HS-27A (cell line): Measurements from ENCODE around the gene SEC63.
"Not testable (repeated sequence)": the region's sequence is repeated elsewhere in the genome, so short reads cannot be mapped to it uniquely, and the experiment has no call there.

ENCODE experiments used
- DNase-seq: peaks from one replicate; pipeline ENCODE4 v3.0.0-alpha.2; 2012; ENCODE audit warnings: low read depth, missing footprints

The SEC63 gene

DNA sequence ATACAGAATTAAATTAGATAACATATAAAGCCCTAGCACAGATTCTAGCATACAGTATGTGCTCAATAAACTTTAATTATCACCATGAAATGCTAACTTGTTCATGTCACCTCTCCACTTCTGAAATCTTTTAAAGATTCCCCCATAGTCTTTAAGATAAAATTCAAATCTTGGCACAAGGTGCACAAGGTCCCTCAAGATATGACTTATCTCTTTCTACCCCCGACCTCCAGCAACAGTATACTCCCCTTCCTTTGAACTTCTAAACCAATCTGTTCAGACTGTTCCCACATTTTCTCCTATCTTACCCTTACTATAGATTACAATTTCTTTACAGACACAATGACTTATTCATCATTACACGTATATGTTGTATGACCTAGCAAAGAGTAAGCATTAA is 29.0 kb downstream of the SEC63 start:
- DNase-seq, result no peak

DNA sequence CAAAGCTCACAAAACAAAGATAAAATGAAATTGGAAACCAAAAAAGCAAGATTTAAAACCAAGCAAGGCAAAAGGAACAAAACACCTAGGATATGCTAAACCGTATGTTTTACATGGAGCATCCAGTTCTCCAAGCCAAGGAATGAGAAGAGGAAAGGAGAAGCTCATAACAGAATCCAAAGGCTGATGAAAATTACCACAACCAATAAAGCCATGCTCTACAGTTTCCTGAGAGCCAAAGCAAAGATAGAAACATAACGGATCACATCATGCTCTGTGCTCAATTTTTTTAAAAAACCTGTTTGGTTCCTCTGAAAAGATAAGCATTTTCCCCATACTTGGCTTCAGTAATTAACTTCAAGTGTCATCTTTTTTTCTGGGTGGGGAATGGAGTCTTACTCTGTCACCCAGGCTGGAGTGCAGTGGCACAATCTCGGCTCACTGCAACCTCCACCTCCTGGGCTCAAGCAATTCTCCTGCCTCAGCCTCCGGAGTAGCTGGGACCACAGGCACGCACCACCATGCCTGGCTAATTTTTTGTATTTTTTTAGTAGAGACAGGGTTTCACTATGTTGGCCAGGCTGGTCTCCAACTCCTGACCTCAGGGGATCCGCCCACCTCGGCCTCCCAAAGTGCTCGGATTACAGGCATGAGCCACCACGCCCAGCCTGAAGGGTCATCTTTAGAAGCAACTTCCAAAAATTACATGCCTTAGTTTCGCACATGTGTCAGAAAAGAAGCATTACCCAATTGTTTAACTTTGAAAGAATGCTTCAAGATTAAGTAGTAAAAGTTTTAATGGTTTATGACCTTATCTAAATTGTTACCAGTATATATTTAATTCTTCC is 31.1 kb downstream of the SEC63 start:
- DNase-seq, result not testable (repeated sequence)

- no peak for DNase-seq
Measured at GRCh38 chr6:107917451-107918375, 40.3 kb downstream of the SEC63 start.

DNA sequence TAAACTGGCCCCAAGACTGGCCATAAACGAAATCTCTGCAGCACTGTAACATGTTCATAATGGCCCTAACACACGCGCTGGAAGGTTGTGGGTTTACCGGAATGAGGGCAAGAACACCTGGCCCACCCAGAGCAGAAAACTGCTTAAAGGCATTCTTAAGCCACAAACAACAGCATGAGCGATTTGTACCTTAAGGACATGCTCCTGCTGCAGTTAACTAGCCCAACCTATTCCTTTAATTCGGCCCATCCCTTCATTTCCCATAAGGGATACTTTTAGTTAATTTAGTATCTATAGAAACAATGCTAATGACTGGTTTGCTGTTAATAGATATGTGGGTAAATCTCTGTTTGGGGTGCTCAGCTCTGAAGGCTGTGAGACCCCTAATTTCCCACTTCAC is 41.0 kb downstream of the SEC63 start:
- DNase-seq, result not testable (repeated sequence)

DNA sequence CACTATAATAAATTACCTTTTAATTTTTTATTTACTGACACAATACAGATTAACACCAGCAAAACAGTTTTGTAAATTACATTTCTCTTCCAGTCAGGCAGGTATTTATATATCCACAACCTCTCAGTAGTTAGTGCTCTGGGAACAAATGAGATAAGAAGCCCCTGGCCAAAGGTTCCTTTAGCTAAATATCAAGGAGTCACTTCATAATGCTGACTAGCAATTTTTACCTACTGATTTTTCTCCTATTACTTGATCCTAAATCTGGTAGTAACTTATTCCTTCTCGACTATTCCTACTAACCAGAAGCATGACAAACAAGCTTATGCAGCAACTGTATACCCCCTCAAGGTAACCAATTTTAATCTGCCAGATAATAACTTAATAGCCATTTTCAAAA is 46.3 kb downstream of the SEC63 start:
- no peak for DNase-seq

DNA sequence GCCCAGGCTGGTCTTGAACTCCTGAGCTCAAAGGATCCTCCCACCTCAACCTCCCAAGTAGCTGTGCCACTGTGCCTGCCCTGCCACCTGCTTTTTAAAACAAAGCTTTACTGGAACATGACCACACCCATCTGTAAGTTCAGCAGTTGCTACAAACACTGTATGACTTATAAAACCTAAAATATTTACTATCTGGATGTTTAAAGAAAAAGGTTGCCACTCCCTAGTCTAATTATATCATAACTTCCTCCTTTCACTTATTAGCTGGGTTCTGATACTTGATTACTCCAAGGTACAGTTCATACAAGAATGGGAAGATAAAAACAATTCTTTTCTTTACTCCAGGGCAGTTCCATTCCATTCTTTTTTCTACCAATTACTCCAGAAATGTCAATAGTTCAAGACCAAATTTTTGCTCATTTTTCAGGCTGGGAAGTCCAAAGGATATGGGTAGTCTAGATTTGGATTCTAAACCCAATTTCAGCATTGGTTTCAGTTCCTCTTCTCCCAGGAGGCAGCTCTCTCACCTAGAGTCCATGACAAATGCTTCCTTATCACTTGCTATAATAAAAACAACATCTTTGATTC is 63.1 kb downstream of the SEC63 start:
- DNase-seq, result no peak

DNA sequence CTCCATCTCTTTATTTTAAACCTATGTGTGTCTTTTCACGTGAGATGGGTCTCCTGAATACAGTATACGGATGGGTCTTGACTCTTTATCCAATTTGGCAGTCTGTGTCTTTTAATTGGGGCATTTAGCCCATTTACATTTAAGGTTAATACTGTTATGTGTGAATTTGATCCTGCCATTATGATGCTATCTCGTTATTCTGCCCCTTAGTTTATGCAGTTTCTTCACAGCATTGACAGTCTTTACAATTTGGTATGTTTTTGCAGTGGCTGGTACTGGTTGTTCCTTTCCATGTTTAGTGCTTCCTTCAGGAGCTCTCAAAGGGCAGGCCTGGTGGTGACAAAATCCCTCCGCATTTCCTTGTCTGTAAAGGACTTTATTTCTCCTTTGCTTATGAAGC is 67.6 kb downstream of the SEC63 start:
- not testable (repeated sequence) for DNase-seq

DNA sequence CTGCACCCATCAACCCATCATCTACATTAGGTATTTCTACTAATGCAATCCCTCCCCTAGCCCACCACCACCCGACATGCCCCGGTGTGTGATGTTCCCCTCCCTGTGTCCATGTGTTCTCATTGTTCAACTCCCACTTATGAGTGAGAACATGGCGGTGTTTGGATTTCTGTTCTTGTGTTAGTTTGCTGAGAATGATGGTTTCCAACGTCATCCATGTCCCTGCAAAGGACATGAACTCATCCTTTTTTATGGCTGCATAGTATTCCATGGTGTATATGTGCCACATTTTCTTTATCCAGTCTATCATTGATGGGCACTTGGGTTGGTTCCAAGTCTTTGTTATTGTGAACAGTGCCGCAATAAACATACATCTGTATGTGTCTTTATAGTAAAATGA is 72.1 kb downstream of the SEC63 start:
- not testable (repeated sequence) for DNase-seq

GRCh38 chr6:107879941-107880340 is 78.1 kb downstream of the SEC63 start:
- DNase-seq, result no peak

DNA sequence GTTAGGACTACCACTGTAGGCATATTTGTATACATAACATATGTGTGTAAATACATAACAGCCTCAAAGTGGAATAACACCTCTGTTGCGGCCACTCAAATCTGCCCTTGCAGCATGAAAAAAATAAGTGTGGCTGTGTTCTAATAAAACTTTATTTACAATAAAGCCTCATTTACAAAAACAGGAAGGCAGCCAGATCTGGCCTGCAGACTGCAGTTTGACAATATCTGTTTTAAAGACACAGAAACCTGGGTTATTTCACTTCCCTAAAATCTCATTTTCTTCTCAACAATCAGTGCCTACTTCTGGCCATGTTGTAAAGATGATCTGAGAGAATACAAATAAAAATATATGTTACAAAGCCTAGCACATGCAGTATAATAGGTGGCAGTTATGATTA is 80.0 kb downstream of the SEC63 start:
- DNase-seq, result no peak

DNA sequence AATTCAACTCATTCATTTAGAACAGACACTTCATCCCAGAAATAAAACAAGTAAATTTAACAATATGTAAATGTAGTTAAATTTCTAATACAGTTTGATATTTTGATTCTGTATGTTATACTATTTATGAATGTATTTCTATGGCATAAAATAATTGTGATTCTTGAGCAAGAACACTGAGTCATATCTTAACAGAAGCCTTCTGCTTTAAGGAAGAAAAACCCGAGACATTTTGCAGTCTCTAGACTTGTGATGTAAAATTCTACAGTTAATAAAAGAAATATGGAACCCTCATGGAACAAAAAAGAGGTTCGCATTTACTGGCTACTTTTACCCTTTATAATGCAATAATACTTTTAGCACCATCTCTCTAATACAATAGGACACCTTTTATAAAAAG is 86.0 kb downstream of the SEC63 start:
- no peak for DNase-seq

DNA sequence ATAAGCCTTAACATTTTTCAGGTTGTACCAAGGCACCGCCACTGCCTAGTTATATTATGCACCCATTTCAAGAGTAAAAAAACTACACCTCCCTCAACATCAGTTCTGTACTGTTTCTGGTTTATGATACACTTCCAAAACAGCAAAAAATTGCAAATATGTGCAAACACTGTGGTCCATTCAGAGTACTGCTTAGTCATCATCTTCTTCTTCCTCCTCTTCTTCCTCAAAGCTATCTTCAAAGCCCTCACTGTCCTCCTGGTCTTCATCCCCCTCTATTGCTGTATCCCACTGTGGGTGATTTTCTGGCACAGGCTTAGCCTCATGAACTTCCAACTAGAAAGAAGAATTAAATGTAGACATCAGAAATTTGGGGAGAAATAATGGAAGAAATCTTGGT is 86.5 kb downstream of the SEC63 start:
- DNase-seq, result not testable (repeated sequence)

GRCh38 chr6:107871016-107871415 is 87.0 kb downstream of the SEC63 start:
- no peak for DNase-seq

DNA sequence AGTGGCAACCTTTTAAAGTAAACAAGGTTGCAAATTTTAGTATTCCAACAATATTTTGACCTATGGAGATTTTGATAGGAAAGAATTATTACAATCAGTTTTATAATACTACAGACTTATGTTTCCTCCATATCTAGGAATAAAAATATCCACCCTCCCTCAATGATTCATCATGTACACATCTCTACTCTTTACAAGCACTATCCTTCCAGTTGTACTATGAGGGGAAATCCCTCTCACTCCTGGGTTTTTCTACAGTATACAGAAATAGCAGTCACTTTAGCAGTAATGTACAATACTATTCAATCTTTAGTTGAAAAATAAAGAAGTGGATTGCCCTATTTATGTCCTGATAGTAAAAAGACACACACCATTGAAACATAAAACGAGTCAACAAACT is 87.6 kb downstream of the SEC63 start:
- DNase-seq, result no peak

GRCh38 chr6:107869871-107870270 is 88.1 kb downstream of the SEC63 start:
- no peak for DNase-seq

DNA sequence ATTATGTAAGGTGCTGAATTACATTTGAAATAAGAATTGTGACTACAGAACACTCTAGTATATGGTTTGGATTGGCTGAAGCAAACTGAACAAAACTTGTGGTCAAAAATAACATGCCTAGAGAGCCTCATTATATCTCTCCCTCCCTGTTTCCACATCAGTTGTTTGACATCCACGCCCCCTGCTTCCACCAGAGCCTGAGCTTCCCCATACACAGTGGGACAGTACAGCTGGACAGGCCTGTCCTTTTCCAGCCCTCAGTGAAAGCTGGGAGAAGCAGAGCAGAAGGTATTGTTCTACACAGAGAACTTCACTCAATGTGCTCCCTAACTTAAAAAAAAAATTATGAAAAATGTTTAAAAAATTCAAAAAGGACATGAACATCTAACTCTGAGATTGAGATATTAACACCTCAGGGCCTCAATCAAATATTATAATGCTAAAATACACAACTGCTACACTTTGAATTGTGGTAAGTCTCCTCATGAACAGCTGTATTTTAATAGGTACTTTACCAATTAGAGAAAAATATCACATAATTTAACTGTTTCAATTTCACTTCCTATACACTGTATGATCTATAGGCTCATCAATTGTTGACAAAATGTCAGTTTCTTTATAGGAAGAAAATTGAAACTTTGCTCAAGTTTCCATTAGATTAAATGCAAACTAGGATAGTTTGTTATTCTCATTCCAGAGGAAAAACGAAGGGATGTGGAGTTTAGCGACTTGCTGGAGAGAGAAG is 89.0 kb downstream of the SEC63 start:
- no peak for DNase-seq

DNA sequence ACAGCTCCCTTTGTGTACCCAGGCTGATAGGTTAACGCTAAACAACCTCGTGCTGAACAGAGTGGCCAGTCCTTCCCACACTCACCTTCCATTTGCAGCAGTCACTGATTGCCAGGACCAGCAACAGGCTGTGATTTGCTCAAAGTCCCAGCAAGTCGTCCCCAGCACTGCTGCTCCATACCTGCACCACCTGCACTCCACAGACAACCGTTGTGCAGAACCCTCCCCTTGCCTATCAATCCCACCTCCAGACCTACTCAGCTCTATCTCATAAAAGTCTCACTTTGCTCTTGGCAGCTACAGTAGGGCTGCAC is 90.7 kb downstream of the SEC63 start:
- no peak for DNase-seq

DNA sequence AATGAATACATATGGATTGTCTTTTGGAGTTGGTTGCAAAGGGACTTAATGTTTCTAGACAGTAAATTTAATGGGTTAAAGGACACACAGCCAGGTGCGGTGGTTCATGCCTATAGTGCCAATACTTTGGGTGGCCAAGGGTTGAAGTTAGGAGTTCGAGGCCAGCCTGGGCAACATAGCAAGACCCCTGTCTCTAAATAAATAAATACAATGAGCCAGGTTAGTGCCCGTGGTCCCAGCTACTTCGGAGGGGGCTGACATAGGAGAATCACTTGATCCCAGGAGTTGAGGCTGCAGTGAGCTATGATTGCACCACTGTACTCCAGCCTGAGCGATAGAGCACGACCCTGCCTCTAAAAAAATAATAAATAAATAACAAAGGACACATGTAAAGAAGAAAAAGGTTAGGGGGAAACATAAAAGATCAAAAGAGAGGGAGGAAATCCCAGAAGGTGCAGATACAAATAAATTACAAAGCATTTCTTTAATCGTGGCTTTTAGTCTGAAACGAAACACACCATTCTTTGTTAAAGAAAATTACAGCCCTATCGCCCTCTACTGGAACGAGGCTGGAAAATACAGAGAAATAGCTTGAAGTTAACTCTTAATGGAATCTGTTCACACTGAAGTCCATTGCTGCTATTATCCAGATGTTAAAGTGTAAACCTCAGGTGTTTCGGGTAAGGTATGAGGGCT is 91.3 kb downstream of the SEC63 start:
- DNase-seq, result no peak

DNA sequence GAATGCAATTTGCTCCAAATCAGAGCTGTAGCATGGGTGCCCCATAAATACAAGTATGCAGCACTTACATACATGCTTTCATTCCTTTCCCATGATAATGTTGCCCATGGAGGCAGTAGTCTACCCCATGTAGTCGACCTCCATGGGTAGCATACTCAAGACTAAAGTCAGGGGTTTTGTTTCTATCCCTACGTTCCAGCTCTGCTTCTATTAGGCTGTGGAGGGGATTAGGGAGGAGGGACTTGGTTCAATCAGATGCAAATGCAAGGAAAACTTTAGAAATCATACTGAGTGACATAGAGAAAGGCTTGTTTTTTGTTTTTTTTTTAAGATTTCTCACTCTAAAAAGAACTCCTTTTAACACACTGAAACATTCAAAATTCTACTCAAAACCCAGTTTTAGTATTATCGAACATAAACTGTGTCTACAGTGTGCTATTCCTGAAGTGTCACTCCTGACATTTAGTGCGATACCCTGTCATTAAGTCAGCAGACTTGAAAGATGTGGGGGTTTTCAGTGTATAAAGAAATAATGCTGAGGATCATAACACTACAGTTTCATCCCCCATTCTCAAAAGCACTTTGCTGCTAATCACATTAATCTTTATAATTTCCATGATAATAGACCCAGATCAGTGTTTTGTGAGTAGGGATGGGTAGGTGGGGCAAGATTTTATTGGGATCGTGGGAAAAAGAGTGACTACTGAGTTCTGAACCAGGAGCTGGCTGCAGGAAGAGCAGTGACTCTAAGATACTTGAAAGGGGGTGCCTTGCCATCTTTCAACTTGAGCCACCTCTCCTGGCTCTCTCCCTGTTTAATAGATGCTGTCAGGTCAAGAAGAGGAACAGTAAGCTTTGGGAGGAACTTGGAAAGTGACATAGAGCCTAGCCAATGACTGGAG is 93.5 kb downstream of the SEC63 start:
- DNase-seq, result no peak

DNA sequence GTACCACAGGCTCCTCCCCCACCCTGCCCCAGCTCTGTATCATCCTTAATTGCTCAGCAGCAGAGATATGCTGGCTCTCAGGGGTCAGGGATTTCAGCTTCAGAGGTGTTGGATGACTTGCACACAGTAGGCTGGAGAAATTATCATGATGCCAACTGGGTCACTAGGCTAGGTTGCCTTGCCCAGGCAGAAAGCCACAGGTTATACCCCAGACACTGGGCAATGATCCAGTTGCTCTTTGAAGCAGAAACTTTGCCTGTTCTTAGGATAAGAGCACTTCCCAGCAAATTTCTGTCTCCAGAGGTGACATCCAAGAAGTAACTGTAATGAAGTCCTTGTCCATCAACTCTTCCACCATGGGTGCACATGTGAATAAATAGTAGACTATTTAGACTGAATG is 95.6 kb downstream of the SEC63 start:
- no peak for DNase-seq
